NCI-H510A (cell line): ENCODE results near the gene KRT17.

Experiments
- DNase-seq: peaks from one replicate; lab custom pipeline; 2025; lab: John Stamatoyannopoulos, UW

Gene KRT17

DNA sequence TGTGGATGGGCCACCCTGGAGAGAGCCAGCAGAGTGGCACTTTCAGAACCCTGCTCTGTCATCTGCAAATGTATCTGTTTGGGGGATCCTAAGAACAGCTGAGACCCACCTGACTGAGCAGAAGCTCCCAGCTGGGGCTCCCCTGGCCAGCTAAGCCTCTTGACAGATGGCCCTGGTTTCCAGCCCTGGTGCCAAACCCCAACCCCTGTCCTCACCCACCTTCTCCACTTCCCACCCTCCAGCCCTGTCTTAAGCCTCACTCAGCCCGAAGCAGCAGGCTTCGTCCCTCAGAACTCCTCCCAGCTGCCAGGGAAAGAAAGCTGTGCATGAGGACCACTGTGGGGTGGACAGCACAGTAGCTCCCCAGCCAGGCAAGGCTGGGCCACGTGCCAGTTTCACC, 49.0 kb downstream of the KRT17 start:
- DNase-seq: no peak

DNA sequence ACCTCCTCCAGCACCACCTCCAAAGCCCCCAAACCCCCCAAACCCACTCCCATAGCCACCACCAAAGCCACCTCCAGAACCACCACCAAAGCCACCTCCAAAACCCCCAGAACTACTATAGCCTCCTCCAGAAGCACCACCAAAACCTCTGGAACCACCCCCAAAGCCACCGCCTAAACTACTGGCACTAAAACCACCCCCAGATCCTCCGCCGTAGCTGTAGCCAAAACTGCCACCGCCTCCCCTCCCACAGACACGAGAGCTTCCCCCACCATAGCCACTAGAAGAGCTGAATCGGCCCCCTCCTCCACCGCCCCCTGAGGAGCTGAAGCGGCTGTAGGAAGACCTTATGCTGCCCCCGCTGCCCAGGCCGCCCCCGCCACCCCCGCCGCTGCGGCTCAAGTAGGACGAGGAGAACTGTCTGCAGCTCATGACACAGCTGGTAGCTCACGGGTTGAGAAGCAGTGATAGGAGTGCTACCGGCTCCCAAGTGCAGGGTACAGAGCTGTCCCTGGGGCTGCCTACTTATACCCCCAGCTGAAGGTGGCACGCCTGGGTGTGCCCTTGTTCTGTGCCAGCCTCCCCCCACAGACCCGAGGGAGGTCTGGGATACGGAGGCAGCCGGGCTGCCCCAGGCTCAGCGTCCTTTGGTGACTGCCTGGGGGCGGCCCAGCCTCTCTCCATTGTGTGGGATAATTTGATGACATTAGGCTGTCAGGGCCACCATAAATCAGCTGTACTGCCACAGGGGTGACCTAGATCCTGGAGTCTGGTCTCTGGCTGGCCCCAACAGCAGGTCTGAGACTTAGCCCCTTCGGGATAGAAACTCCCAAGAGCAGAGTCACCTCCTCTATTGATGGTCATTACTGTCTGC, 52.6 kb downstream of the KRT17 start, which contains the start of gene KRT9:
TSS of gene KRT9 (minus strand) at position 499 of the 874 bp plus-strand sequence. CDS start at position 432, 67 bp downstream.
- DNase-seq: no peak
